PFSK-1 (cell line): ENCODE data around the gene DDX18.

Experiments
- POLR2AphosphoS5 ChIP-seq: IDR thresholded peaks from 2 replicates; pipeline ENCODE4 v1.6.1; 2012; ENCODE audit warnings: low read depth, mild to moderate bottlenecking, control low read depth, low read length, moderate library complexity
- SIN3A ChIP-seq: IDR thresholded peaks from 2 replicates; pipeline ENCODE4 v1.6.1; 2012; ENCODE audit warnings: mild to moderate bottlenecking, low read length, moderate library complexity, borderline replicate concordance; ENCODE audit not compliant: insufficient read depth

DNA sequence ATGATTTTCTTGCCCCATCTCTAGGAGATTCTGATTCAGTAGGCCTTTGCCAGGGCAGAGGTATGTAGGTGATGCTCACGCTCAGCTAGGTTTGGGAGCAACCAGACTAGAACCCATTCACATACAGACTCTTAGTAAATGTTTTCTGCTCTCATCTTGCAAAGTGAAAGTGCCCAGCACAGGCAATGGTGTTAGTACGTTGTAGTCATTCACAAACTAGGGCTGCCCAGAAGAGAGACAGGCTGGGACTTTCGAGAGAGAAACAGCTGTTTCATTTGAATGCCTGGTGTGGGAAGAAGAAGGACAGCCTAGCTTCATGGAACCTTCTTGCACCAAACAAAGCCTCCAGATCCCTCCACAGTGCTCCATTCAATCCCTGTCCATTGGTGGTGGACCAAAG, 19.4 kb downstream of the DDX18 start:
- TF ChIP-seq SIN3A: no peak
- TF ChIP-seq POLR2AphosphoS5: no peak; the same call in 1 of the 2 replicates
